Activated CD8-positive, alpha-beta memory T cell treated with anti-CD3 and anti-CD28 coated beads, Interleukin-2, amount 50 U/mL, for 48 hours (primary cell): ENCODE results near the gene SIGLEC8.
A peak's percentile ranks its signal among the peaks of the same experiment; 100 is the strongest.
"Not testable (repeated sequence)": the region's sequence is repeated elsewhere in the genome, so short reads cannot be mapped to it uniquely, and the experiment has no call there.

Experiments
- DNase-seq: peaks from one replicate; pipeline ENCODE4 v3.0.0-alpha.2; 2020

Gene SIGLEC8

GRCh38 chr19:51441410-51442390 is 16.6 kb downstream of the SIGLEC8 start:
- DNase-seq, result peak; percentile 90

- DNase-seq, result peak; percentile 84
Observed at GRCh38 chr19:51440846-51441409, 17.3 kb downstream of the SIGLEC8 start.

GRCh38 chr19:51440052-51440451 is 18.2 kb downstream of the SIGLEC8 start:
- DNase-seq, result peak; percentile 50

- DNase-seq, result no peak
Observed at GRCh38 chr19:51439021-51439465, 19.2 kb downstream of the SIGLEC8 start.

- no peak for DNase-seq
Observed at GRCh38 chr19:51434456-51434855, 23.8 kb downstream of the SIGLEC8 start.

GRCh38 chr19:51433043-51433442 is 25.2 kb downstream of the SIGLEC8 start:
- no peak for DNase-seq

- no peak for DNase-seq
Observed at GRCh38 chr19:51431124-51431523, 27.1 kb downstream of the SIGLEC8 start.

GRCh38 chr19:51430221-51430620 is 28.0 kb downstream of the SIGLEC8 start:
- no peak for DNase-seq

- DNase-seq, result no peak
Observed at GRCh38 chr19:51427201-51427600, 31.1 kb downstream of the SIGLEC8 start.

GRCh38 chr19:51422053-51422448 is 36.2 kb downstream of the SIGLEC8 start:
- peak; percentile 100 for DNase-seq

- DNase-seq, result peak; percentile 63
Observed at GRCh38 chr19:51421229-51422052, 36.8 kb downstream of the SIGLEC8 start.

- not testable (repeated sequence) for DNase-seq
Observed at GRCh38 chr19:51420511-51420910, 37.7 kb downstream of the SIGLEC8 start.

- DNase-seq, result no peak
Observed at GRCh38 chr19:51418707-51419106, 39.5 kb downstream of the SIGLEC8 start.

- DNase-seq, result no peak
Observed at GRCh38 chr19:51417810-51418157, 40.5 kb downstream of the SIGLEC8 start.

GRCh38 chr19:51417107-51417809 is 41.0 kb downstream of the SIGLEC8 start, which contains the start of gene SIGLEC10:
Gene SIGLEC10, minus strand, starts transcription at chr19:51417642. Its CDS starts 61 bp downstream, at chr19:51417581.
- peak; percentile 81 for DNase-seq

GRCh38 chr19:51416422-51416821 is 41.8 kb downstream of the SIGLEC8 start:
- not testable (repeated sequence) for DNase-seq

GRCh38 chr19:51415187-51415586 is 43.1 kb downstream of the SIGLEC8 start:
- no peak for DNase-seq

GRCh38 chr19:51410950-51411748 is 47.1 kb downstream of the SIGLEC8 start:
- no peak for DNase-seq

GRCh38 chr19:51407511-51408131 is 50.6 kb downstream of the SIGLEC8 start:
- DNase-seq, result no peak

- DNase-seq, result no peak
Observed at GRCh38 chr19:51402117-51402516, 56.1 kb downstream of the SIGLEC8 start.
